PC-9 (cell line): ENCODE data around the gene IKBKE.

Experiments
- CTCF ChIP-seq: fragments of 200-600 bp; sonication (generic); conservative IDR thresholded peaks from 2 replicates; pipeline ENCODE4 v1.6.1; 2017; ENCODE audit warnings: mixed run types, antibody characterized with exemption, mild to moderate bottlenecking, moderate library complexity
- EZH2 ChIP-seq: fragments of 200-600 bp; sonication (generic); IDR thresholded peaks from 2 replicates; pipeline ENCODE4 v1.8.0; 2017; ENCODE audit warnings: antibody characterized with exemption, low read depth

- TF ChIP-seq CTCF: no peak
- TF ChIP-seq EZH2: no peak
Measured at GRCh38 chr1:206514813-206515387, 44.6 kb downstream of the IKBKE start.
